Stomach (tissue), 4 donors: ENCODE measurements around the gene DOCK2.

Experiments
- CTCF ChIP-seq, 7 experiments: fragments of 450-650 bp in 4 of 7; fragments of 200-600 bp in 3 of 7; sonication (generic) in 3 of 7; IDR thresholded peaks; one replicate each; pipeline ENCODE4 v1.5.1; 2016 to 2019; ENCODE audit warnings: antibody characterized with exemption in 7 of 7, control low read depth in 2 of 7, mild to moderate bottlenecking in 1 of 7
- POLR2AphosphoS5 ChIP-seq, 3 donors: sonication (generic); formaldehyde crosslinking; IDR thresholded peaks; one replicate each; pipeline ENCODE4 v1.6.1; 2016; ENCODE audit warnings: antibody characterized with exemption in 3 of 3

GRCh38 chr5:170109059-170110031, 472.3 kb downstream of the DOCK2 start:
- no peak for TF ChIP-seq POLR2AphosphoS5 (IDR thresholded peaks at IDR 0.05)
- no peak for TF ChIP-seq CTCF (IDR thresholded peaks at IDR 0.05)
